ENCODE results near the gene RUVBL1. TPM values are rescaled to one million over a fixed set of nuclear protein-coding genes. Genes with fewer than 3 reads are reported as not detected.

Gene RUVBL1
- total RNA-seq, 4 donors from 2014 or later, result 16.3 to 35.6 (median 28.3) TPM

GRCh38 chr3:128083396-128083795 lies 40.2 kb downstream of the RUVBL1 start:
- H3K27ac ChIP-seq, result no peak overlapping the region
- DNase-seq (ENCODE audit: low spot score in 2 of 2), result no peak
- H3K4me1 ChIP-seq, result no peaks in the 10 kb centered on the region
- peaks cover 32% of the 10 kb centered on the region for H3K36me3 ChIP-seq
- 91% methylated on average over 7 of the region's 10 CpGs for WGBS
- TF ChIP-seq, protein P1, sequence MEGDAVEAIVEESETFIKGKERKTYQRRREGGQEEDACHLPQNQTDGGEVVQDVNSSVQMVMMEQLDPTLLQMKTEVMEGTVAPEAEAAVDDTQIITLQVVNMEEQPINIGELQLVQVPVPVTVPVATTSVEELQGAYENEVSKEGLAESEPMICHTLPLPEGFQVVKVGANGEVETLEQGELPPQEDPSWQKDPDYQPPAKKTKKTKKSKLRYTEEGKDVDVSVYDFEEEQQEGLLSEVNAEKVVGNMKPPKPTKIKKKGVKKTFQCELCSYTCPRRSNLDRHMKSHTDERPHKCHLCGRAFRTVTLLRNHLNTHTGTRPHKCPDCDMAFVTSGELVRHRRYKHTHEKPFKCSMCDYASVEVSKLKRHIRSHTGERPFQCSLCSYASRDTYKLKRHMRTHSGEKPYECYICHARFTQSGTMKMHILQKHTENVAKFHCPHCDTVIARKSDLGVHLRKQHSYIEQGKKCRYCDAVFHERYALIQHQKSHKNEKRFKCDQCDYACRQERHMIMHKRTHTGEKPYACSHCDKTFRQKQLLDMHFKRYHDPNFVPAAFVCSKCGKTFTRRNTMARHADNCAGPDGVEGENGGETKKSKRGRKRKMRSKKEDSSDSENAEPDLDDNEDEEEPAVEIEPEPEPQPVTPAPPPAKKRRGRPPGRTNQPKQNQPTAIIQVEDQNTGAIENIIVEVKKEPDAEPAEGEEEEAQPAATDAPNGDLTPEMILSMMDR (IDR thresholded peaks at IDR 0.05), result no peak
- TF ChIP-seq POLR2A (IDR thresholded peaks at IDR 0.05), result no peak
- TF ChIP-seq POLR2AphosphoS5 (IDR thresholded peaks at IDR 0.05), result no peak
- no peak for TF ChIP-seq EP300 (IDR thresholded peaks at IDR 0.05)
- no peak overlapping the region for H3K4me3 ChIP-seq
- H3K27me3 ChIP-seq, result no peaks in the 10 kb centered on the region
- no peaks in the 10 kb centered on the region for H3K9me3 ChIP-seq

GRCh38 chr3:128082546-128082945 lies 41.1 kb downstream of the RUVBL1 start:
- TF ChIP-seq, protein P1 (IDR thresholded peaks at IDR 0.05), result no peak
- TF ChIP-seq POLR2A (IDR thresholded peaks at IDR 0.05) (no peak), POLR2AphosphoS5 (IDR thresholded peaks at IDR 0.05) (no peak), EP300 (IDR thresholded peaks at IDR 0.05) (no peak)
- peaks cover 32% of the 10 kb centered on the region for H3K36me3 ChIP-seq
- H3K4me1 ChIP-seq, result peaks cover 4% of the 10 kb centered on the region
- no peaks in the 10 kb centered on the region for H3K27me3 ChIP-seq
- 92% methylated on average over 10 of the region's 10 CpGs for WGBS
- no peak overlapping the region for H3K27ac ChIP-seq
- H3K9me3 ChIP-seq, result no peaks in the 10 kb centered on the region
- H3K4me3 ChIP-seq, result no peak overlapping the region
- DNase-seq (ENCODE audit: low spot score in 2 of 2), result no peak

DNA sequence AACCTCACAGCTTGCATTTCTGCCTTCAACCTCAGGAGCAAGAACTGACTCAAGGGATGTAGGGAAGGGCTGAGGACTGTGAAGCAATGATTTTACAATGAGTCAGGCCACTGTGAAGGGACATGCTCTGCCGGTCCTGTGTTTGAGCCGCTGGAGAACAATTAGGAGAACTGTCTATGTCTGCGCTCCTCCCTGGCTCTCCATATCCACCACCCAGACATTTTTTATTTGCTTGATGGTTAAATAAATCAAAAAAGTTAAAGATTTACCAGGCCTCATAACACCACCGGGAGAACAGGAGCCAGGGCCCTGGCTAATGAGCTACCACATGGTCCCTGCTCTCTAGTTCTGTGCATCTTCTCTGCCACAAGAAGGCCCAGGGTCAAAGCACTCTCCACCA lies 41.8 kb downstream of the RUVBL1 start:
- Histone ChIP-seq H3K36me3 (peaks cover 27% of the 10 kb centered on the region), H3K27ac (no peak overlapping the region), H3K27me3 (no peaks in the 10 kb centered on the region), H3K9me3 (no peaks in the 10 kb centered on the region), H3K4me1 (peaks cover 10% of the 10 kb centered on the region), H3K4me3 (no peak overlapping the region)
- WGBS, result 96% methylated on average over 4 of the region's 4 CpGs
- DNase-seq (ENCODE audit: low spot score in 2 of 2), result no peak
- no peak for TF ChIP-seq POLR2AphosphoS5 (IDR thresholded peaks at IDR 0.05)
- no peak for TF ChIP-seq POLR2A (IDR thresholded peaks at IDR 0.05)
- TF ChIP-seq EP300 (IDR thresholded peaks at IDR 0.05), result no peak
- TF ChIP-seq, protein P1 (IDR thresholded peaks at IDR 0.05), result no peak

GRCh38 chr3:128081226-128081625 lies 42.4 kb downstream of the RUVBL1 start:
- no peak for DNase-seq (ENCODE audit: low spot score in 2 of 2)
- Histone ChIP-seq H3K4me3 (no peak overlapping the region), H3K4me1 (peaks cover 16% of the 10 kb centered on the region), H3K36me3 (peaks cover 27% of the 10 kb centered on the region), H3K9me3 (no peaks in the 10 kb centered on the region), H3K27me3 (no peaks in the 10 kb centered on the region), H3K27ac (no peak overlapping the region)
- WGBS, result 89% methylated on average over 4 of the region's 6 CpGs
- TF ChIP-seq POLR2AphosphoS5 (IDR thresholded peaks at IDR 0.05) (no peak), POLR2A (IDR thresholded peaks at IDR 0.05) (no peak), EP300 (IDR thresholded peaks at IDR 0.05) (no peak)
- TF ChIP-seq, protein P1 (IDR thresholded peaks at IDR 0.05), result no peak

DNA sequence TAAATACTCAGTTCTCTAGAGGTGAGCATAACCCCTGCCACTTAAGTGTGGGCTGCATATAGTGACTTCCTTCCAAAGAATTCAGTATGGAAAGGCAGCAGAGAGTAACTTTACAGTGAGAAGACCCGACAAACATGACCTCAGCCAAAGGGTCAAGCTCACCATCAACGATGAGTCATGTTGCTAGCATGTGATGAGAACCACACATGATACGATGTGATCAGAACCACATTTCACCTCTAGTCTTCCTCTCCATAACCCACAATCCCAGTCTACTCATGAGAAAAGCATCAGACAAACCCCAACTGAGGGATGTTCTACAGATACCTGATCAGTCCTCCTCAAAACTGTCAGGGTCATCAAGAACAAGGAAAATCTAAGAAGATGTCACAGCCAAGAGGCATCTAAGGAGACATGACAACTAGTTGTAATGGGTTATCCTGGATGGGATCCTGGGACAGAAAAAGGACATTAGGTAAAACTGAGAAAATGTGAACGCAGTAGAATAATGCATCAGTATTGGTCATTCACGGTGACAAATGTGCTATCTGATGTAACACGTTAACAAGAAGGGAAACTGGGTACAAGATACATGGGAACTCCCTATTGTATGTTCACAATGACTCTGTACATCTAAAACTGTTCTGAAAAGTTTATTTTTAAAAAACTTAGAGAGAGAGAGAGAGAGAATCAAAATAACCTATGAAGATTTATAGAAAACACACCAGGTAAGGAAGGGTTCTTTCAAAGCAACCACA lies 43.1 kb downstream of the RUVBL1 start:
- H3K27ac ChIP-seq, result no peak overlapping the region
- H3K36me3 ChIP-seq, result peaks cover 27% of the 10 kb centered on the region
- no peaks in the 10 kb centered on the region for H3K27me3 ChIP-seq
- H3K9me3 ChIP-seq, result no peaks in the 10 kb centered on the region
- 73% methylated on average over 6 of the region's 6 CpGs for WGBS
- DNase-seq (ENCODE audit: low spot score in 2 of 2), result peak in 1 of 2 donors; percentile 20
- no peak overlapping the region for H3K4me3 ChIP-seq
- peaks cover 22% of the 10 kb centered on the region for H3K4me1 ChIP-seq
- no peak for TF ChIP-seq POLR2AphosphoS5 (IDR thresholded peaks at IDR 0.05)
- TF ChIP-seq, protein P1 (IDR thresholded peaks at IDR 0.05), result no peak
